ENCODE measurements around the gene FOXL1. TPM values are rescaled to one million over a fixed set of nuclear protein-coding genes. Genes with fewer than 3 reads are reported as not detected.
A peak's percentile ranks its signal among the peaks of the same experiment; 100 is the strongest.

FOXL1 gene
- total RNA-seq, 1 donor from 2014 or later: 0.38 TPM

- DNase-seq: no peak
- no peaks in the 10 kb centered on the region for H3K27me3 ChIP-seq (ENCODE audit: low read depth)
- H3K36me3 ChIP-seq: peaks cover 55% of the 10 kb centered on the region
- no peak overlapping the region for H3K27ac ChIP-seq (replicated peaks)
- peaks cover 41% of the 10 kb centered on the region for H3K4me1 ChIP-seq
- H3K4me3 ChIP-seq: no peak overlapping the region
- intact Hi-C loops (cut with micrococcal nuclease): no loop called here
- H3K9me3 ChIP-seq (replicated peaks): no peaks in the 10 kb centered on the region
- no peak for TF ChIP-seq CTCF (IDR thresholded peaks at IDR 0.05; ENCODE audit: borderline replicate concordance)
Observed at GRCh38 chr16:86549893-86550190, 28.5 kb upstream of the FOXL1 start.

GRCh38 chr16:86550281-86550680, 28.1 kb upstream of the FOXL1 start:
- no peak for DNase-seq
- intact Hi-C loops (cut with micrococcal nuclease): no loop called here
- H3K36me3 ChIP-seq: peaks cover 51% of the 10 kb centered on the region
- no peaks in the 10 kb centered on the region for H3K27me3 ChIP-seq (ENCODE audit: low read depth)
- TF ChIP-seq CTCF (IDR thresholded peaks at IDR 0.05; ENCODE audit: borderline replicate concordance): no peak
- H3K4me1 ChIP-seq: peaks cover 44% of the 10 kb centered on the region
- no peak overlapping the region for H3K4me3 ChIP-seq
- H3K27ac ChIP-seq (replicated peaks): no peak overlapping the region
- H3K9me3 ChIP-seq (replicated peaks): no peaks in the 10 kb centered on the region

- TF ChIP-seq CTCF (IDR thresholded peaks at IDR 0.05; ENCODE audit: borderline replicate concordance): no peak
- H3K9me3 ChIP-seq (replicated peaks): no peaks in the 10 kb centered on the region
- H3K4me3 ChIP-seq: no peak overlapping the region
- peaks cover 13% of the 10 kb centered on the region for H3K27me3 ChIP-seq (ENCODE audit: low read depth)
- peaks cover 21% of the 10 kb centered on the region for H3K36me3 ChIP-seq
- intact Hi-C loops (cut with micrococcal nuclease): no loop called here
- no peak overlapping the region for H3K27ac ChIP-seq (replicated peaks)
- peaks cover 28% of the 10 kb centered on the region for H3K4me1 ChIP-seq
- DNase-seq: no peak
Observed at GRCh38 chr16:86553356-86553755, 25.0 kb upstream of the FOXL1 start.

- Histone ChIP-seq H3K9me3 (replicated peaks) (no peaks in the 10 kb centered on the region), H3K36me3 (peaks cover 14% of the 10 kb centered on the region), H3K27me3 (ENCODE audit: low read depth) (peaks cover 25% of the 10 kb centered on the region), H3K4me3 (peak overlapping the region; percentile 97), H3K27ac (replicated peaks) (peak overlapping the region; percentile 86), H3K4me1 (peaks cover 28% of the 10 kb centered on the region)
- intact Hi-C loops (cut with micrococcal nuclease): no loop called here
- no peak for TF ChIP-seq CTCF (IDR thresholded peaks at IDR 0.05; ENCODE audit: borderline replicate concordance)
- DNase-seq: no peak
Observed at GRCh38 chr16:86554599-86554916, 23.8 kb upstream of the FOXL1 start.

- Histone ChIP-seq H3K27me3 (ENCODE audit: low read depth) (peaks cover 31% of the 10 kb centered on the region), H3K36me3 (peaks cover 9% of the 10 kb centered on the region), H3K4me1 (peaks cover 28% of the 10 kb centered on the region), H3K9me3 (replicated peaks) (no peaks in the 10 kb centered on the region), H3K4me3 (peak within 1 kb of the TSS; percentile 97), H3K27ac (replicated peaks) (peak within 1 kb of the TSS; percentile 86)
- intact Hi-C loops (cut with micrococcal nuclease): no loop called here
- TF ChIP-seq CTCF (IDR thresholded peaks at IDR 0.05; ENCODE audit: borderline replicate concordance): no peak
- DNase-seq: peak; percentile 92
Observed at GRCh38 chr16:86554917-86555703, 23.2 kb upstream of the FOXL1 start, which contains the start of gene MTHFSD. TSS of gene MTHFSD (minus strand) at chr16:86555235. CDS start at chr16:86555184, 51 bp downstream.
